GM04503 (cell line): ENCODE measurements around the gene PFKFB2.

ENCODE experiments used
- DNase-seq: peaks from one replicate; pipeline ENCODE4 v3.0.0-alpha.2; 2012; ENCODE audit warnings: low read depth

Gene PFKFB2

DNA sequence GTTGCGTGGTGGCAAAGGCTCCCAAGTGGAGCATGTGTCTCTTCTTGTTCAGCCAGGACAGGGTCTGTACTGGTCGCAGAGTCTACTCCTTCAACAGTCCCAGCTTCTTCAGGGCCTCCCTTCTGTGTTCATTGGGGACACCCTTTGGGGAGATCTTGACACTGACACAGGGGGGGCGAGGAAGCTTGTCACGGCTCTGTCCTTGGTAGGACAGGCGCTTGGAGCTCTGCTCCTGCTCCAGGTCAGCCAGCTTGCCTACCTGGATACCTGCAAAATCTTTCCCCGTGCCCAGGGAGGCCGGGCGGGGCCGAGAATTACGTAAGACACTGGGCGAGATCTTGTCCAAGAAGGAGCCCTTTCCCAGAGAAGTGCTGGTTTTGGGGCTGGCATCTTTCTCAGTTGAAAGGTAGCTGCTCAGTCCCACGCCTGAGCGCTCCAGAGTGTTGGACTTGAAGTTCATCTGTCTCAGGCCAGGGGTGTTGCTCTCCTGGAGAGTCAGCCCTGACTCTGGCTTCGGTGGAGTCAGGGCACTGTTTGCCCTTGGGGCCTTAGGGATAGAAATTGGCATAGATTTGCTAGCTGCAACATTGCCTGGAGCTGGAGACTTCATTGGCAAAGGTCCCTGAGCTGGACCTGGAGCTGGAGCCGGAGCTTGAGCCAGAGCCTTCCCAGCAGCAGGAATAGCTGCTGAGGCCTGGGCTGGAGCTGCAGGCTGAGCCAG lies 31.0 kb upstream of the PFKFB2 start:
- DNase-seq = no peak

DNA sequence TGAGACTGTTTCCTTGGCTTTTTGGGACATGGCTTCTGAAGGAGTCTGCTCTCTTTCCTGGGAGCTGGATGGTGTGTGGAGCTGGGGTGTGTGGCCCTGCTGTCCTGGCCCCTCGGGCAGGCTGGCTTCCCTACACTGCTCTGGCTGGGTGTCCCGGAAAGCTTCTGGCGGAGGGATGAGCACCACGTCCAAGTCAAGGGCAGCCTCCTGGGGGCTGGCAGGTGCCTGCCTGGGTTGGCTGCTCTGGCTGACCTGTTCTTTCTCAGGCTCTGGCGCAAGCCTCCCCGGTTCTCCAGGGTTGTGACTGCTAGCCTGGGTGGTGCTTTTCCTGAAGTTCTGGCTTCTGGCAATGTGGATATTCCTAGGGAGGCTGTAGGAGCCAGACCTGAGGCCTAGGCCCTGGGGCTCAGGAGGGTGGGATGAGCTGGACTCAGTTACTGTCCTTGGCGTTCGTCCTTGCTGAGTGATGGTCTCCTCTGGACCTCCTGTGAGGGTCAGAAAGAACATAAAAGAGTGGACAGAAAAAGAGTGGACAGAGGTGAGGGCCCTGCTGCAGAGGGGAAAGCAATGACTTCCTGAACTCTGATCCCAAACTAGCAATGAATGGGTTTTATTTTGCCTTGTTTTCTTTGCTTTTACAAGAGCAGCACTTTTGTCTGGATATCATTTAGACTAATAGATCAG lies 29.9 kb upstream of the PFKFB2 start:
- DNase-seq = no peak

DNA sequence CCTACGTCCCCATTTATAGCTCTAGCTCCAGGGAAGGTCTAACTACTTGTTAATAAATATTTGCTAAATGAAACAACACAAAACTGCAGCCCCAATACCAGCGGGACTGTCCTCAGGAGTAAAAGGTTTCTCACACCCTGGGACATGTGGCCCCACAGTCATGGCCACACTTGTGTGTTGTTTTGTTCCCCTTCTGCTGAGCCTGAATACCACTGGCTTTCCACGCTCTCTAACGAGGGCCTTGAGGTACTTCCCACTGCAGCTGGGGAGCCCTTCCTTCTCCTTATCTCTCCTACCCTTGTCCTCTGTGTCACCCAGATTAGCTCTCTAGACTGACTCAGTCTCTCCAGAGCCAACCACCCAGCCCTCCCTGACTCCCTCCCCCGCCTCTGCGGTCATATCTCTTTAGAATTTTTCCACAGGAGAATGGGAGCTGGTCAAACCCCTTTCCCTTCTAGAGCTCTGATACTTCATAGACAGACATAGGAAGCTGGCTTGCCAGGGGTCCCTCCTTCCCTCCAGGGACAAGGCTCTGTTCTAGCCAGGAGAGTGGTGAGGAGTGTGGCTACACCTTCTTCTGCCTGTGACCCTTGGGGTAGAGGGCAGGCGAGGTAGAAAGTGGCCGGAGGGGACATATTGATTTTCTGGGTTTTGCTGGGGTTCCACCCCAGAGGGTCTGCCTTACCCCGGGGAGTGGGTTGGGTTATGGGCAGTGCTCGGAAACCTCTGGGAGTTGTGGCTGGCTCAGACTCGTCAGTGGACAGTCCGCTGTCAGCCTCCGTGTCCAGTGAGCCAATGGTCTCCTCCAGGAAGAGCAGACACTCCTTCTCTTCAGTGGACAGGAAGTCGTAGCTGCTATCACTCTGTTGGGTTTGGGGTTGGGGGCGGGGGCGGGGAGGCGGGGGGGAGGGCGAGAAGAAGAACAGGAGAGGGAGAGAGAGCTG lies 28.6 kb upstream of the PFKFB2 start:
- DNase-seq = no peak

DNA sequence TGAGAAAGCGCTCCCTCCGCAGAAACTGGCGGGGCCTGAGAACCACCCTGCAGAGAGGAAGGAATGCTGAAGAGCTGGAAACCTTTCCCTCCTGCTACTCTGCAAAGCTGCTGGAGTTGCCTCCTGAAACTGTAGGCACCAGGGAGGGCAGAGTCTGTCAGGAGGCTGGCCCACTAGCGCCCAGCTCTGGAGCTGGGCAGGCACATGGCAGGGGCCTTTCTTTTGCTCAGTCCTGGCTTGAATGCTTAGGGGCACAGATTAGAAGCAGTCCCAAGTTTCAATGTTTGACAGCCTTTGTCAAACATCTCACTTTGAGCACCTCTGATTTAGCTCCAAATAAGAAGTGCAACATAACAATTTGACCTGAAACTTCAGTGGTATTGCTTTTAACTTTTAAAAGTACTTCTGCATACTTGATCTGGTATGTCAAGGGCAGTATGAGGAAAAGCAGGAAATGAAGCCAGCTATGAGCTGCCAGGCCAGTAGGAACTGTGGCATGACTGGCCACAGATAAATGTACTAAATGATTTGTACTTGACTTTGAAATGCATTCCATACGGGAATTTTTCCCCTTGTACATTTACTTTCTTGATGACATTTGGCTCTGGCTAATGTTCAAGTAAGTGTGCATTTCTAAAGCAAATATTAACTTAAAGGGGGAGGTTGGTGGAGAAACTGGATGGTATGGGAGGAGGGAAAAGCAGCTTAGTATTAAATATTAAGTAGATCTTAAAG lies 27.8 kb upstream of the PFKFB2 start:
- no peak for DNase-seq

DNA sequence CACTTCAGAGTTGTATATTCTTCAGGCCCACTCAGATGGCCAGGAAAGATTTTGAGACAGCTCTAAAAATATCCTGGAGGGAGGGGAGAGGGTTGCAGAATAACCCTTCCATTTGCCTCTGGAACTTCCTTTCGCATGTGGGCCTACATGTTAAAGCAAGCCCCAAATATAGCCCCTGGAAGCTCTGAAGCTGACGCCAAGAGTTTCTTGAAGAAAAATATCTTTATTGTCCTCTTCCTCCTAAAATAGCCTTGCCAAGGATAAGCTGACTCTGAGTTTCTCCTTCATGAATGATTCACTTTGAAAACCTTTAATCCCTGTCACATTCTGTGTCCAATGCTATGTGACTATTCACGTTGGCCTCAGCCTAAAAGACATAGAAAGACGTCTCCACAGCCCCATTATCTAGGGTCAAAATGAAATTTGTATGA lies 27.0 kb upstream of the PFKFB2 start:
- DNase-seq = no peak

DNA sequence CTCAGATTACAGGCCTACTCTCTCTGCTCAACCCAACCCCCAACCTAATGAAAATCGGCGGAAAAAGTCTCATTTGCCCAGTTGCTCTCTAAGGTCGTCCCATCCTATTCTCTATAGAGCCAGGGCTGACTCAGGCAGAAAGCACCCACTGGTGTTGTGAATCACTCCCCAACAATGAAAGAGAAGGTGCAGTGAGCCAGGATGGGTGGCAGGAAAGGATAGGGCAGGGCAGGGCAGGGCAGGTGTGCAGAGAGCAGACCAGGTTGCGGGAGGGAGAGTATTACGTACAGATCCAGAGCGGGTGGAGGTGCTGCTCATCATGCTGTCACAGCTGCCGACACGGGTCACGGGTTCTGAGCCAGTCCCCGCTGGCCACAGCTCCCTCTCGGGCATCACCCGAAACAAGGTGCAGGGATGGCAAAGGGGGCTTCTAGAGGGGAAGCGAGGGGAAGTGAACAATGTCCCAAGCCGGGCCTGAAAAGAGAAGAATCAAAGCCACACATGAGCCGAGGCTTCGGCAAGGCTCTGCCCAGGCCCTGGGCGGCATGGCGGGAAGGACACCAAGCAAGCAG lies 25.8 kb upstream of the PFKFB2 start:
- DNase-seq = no peak

DNA sequence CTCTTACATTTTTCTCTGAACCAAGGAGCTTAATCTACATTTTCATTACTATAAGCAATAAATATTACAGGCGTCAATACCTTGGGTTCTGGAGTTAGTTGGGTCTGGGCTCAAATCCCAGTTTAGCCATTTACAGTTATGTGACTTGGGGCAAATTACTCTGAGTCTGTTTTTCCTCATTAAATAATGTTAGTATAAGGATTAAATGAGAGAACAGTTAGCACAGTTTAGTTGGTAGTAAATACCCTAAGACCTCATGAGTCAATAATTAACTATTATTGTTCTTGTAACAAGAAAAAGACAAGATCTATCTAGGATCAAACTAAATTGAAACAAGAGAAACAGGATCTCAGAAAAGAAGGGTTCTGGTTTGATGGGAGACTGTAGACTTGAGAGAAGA lies 25.2 kb upstream of the PFKFB2 start:
- DNase-seq = no peak

DNA sequence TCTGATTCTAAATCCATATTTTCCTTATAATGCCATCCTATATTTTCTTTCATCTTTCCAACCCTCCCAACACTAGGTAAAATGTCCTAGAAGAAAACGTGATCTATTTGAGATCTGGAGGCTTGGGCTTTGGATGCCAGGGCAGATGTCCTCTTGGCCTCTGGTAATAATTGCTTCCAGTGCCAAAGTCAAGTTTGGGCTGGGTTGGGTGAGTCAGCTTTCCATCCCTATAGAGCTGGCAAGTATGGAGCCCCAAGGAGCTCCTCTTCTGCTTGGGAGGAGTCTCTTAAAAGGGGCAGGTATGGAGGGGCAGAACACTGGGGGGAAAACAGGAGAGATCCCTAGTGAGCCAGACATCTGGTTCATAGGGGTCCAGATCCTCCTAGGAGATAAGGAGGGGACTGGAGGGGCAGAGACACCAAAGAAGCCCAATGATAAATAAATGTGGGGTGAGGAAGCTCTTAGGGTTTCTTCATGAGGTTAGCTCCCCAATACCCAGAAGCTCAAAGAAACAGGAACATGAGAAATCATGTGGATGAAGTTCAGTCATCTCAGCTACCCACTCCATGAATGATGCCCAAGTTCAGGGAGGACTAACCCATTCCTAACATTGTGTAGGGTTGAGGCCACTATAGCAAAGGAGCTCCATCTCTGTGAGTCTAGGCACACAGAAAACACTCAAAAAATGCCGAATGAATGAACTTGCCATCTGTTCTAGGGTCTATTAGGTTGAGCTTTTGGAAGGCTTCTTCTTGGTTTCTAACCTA lies 24.0 kb upstream of the PFKFB2 start:
- DNase-seq = no peak

DNA sequence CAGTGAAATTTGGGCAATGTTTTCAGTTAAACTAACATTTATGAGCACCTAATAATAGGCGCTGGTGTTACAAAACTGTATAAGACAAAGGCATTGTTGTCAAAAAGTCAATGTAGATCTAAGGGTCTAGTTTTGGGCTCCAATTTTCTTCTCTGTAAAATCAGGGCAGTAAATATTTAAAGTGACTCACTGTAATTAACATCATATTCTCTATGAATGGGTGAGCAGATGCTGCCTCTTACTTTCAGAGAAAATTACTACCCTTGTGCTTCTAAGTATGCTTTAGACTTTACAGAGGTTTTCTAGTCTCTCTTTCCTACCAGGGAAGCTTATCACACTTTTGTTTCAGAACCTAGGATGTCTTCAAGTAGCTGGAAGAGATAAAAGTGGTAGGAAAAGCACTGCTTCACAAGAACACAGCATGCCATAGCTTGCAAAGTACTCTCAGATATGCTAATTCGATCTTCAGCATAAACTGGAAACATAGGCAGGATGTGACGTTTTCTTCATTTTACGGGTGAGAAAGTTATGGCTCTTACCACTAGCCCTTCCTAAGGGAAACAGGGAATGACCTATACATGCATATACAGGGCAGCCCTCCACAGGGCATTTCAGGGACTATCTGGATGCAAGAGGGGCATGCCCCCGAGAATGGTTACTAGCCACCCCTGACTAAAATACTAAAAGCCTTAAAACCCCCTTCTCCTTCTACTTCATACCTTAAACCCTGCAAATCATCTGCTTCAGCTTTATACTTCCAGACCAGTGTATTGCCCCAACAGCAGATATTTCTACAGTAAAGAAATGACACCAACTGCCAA lies 23.2 kb upstream of the PFKFB2 start:
- DNase-seq = no peak

DNA sequence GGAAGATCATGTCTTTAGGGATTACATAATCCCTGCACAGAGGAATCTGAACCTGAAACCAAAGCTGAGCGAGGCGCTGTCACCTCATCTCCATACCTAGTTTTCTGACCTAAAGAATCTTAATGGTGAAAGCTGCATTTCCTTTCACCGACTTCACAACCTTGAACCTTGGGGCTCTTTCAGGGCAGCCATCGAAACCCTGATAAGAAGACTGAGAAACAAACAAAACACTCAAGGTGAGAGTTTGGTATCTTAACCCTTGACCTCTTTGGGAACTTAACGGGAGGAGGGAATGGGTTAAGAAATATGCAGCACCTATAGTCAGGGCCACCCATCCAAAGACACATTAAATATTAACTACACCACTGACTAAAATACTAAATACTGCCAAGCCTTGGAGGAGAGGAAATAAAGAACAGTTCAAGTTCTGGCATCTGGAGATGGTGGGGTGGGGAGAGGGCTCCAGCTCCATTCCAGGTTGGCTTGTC lies 22.5 kb upstream of the PFKFB2 start:
- DNase-seq = no peak

DNA sequence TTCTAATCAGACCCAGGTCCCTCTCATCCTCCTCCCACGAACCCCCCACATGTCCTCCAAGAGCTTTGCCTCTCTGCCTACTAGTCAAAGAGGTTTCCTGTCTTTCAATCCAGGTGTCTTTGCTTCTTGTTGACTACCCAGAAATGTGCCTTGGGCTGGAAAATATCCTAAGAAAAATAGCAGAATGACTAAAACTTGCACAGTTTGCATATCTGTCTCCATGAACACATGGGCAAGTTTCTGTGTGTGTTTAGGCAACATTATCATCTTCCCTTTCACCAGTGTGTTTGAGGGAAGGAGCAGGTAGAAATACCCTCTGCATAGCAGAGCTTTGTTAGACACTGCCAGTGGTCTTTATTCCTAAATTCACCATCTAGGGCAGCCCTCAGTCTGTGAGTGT lies 22.1 kb upstream of the PFKFB2 start:
- no peak for DNase-seq

DNA sequence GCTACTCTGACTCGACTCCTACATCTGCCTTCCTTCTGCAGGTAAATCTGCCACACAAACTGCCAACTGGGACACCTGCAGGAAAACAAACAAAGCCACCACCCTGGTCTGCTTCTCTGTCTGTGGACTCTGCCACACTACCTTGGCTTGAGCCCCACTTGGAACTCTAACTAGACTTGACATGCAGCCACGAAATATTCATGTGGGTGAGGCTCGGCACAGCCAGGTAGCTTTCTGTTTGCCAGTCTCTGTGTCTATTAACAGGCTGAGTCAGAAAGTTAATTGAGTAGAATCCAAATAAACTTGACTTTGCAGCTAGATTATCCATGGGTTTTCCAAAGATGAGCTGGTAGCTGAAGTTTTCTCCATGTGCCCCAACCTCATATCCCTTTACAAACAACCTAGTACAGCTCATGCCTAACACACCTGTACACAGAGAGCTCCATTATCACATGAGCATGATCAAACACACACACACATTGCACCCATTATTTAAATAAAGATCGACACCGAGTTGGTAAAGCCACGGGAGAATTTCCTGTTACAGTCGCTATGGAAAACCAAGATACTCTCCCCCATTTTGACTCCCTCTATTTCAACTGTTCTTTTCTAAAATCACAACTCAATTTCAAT lies 21.3 kb upstream of the PFKFB2 start:
- DNase-seq = no peak

DNA sequence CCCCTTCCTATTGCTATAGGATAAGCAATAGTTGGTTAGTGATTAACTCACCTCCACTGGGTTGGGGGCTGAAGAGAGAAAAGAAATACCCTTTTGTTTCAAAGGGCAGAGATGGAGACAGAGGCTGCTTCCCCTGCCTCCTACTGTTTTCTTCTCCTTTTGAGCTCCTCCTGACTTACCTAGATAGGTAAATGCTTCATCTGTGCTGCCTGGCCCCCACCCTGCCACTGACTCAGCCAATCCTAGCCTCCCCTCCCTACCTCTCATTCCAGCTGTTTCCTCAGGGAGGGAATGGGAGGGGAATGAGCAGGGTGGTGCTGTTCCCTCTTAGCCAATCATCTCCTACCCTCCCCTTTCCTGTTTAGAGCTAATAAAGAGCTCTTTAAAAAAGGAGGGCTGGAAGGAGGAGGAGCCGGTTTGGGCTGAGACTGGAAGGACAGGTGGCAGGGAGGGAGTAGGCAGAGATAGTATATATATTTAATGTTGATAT lies 20.5 kb upstream of the PFKFB2 start, which contains the start of gene C1orf116:
C1orf116 (minus strand) TSS at position 229 of the 490 bp plus-strand sequence. CDS start 5,158 bp downstream, outside the sequence.
- DNase-seq = no peak

DNA sequence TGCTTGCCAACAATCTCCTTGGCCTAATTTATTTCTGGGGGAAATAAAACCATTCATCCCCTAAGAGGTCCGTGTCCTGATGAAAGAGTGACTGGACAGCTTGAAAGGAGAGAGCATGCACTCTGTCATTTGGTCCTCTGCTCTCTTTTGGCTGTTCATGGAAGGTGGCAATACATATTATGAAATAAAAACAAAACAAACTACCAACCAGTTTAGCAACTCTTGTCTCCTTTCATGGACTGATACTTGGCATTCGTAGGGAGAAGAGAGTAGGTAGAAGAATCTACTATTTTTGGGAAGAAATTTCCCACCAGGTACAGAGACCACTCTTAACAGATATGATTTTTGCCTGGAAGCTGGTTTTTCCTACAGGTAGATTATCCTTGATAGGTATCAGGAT lies 19.8 kb upstream of the PFKFB2 start:
- no peak for DNase-seq

DNA sequence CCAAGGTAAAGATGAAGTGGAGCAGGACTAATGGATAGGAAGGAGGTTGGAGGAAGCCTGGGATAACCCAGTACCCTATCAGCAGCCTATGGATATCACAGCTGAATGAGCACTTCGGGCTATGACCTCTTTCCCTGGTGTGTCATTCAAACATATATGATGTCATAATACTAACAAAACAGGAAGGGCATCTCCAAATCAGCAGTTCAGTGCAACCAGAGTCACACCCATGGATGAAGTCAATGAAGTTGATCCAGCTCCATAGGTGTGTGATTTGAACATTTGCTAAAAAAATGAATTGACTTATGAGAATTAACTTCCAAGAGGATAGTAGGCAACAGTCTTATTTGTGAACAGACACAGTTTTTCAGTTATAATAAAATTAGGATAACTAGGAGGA lies 18.9 kb upstream of the PFKFB2 start:
- no peak for DNase-seq

DNA sequence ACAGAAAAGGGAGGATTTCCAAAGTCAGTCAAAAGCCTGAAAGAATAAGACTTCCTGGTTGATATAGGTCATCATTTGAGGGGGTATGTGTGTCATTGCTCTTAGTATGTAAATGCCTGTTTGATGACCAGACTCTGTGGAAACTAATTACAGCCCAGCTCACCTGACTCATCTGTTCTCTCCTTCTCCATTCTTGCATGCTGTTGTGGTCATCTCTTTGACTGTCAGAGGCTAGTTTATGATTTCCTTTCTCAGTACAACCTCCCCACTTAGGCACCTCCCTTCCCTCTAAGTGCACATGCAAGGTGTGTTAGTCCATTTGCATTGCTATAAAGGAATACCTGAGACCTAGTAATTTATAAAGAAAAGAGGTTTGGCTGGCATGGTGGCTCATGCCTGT lies 18.1 kb upstream of the PFKFB2 start:
- peak; percentile 59 for DNase-seq

DNA sequence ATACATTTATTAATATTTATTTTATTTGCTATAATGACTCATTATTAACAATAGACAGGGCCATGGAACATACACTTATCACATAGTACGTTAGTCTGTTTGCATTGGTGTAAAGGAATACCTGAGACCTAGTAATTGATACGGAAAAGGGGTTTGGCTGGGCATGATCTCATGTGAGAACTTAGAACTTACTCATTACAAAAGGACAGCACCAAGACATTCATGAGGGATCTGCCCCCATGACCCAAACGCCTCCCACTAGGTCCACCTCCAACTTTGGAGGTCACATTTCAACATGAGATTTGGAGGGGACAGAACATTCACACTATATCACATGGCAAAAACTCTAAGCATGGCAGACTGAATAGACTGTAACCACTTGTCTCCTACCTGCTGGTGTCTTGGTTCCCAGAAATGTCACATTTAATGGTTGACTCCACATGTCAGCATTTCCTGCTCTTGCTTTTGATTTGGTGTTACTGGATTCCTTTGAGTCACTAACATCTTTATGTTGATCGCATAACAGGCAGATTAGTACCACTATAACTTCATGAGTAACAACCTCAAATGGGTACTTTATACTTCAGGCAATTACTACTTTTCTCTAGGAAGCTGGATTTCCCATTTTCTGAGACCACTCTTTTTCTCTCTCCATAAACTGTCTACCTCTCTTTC lies 17.1 kb upstream of the PFKFB2 start:
- no peak for DNase-seq

DNA sequence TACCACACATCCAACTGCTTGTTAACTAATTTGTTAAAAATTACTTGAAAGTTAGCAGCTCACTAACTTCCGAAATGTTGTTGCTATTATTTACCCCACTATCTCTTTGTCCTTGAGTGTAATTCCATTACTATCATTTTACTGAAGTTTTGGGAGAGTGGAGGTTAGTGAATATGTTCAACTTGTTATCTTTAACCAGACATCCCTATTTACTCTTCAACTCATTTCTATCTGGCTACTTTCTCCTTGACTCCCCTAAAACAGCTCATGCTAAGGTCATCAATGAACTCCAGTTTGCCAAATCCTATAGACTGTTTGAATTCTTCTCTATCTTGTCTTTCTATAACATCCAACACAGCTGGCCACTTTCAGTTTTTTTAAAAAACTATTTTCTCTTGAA lies 16.2 kb upstream of the PFKFB2 start:
- no peak for DNase-seq
